Stimulated activated CD4-positive, alpha-beta T cell treated with anti-CD3 and anti-CD28 coated beads, Interleukin-1b, Interleukin-23, amount 100 ng/mL, for 4 hours (primary cell): ENCODE results near the gene FAR2.
"Not testable (repeated sequence)": the region's sequence is repeated elsewhere in the genome, so short reads cannot be mapped to it uniquely, and the experiment has no call there.

Experiments used
- DNase-seq, 2 donors: peaks; one replicate each; pipeline ENCODE4 v3.0.0-alpha.2; 2020; ENCODE audit warnings: low read depth in 2 of 2

FAR2 gene

GRCh38 chr12:29278673-29279420 lies 129.8 kb downstream of the FAR2 start:
- no peak for DNase-seq

DNA sequence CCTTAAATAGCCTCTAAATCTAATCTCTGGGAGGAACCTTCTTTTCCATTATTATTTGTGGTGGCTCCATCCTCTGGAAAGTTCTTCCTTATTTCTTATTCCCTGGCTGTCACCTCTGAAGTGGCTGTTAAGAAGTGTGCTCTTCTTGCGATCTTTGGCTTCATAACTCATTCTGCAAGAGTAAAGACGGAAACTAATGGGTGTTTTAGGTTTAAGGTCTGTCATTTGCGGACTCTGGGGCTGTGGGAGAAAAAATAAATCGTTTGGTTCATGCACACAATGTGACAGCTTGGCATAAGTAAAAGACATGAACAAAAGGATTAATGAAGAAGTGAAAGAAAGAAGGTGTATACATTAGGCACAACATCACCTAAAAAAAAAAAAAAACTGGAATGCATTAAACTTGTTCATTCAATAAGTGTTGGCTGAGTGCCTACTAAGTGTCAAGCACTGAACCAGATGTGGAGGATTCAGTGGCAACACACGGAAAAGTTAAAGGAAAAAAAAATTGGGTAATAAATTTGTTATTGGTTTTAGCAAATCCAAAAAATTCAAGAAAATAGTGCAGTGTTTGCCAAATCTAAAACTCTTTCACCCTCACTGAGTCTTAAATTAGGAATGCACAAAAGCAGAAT lies 132.4 kb downstream of the FAR2 start:
- DNase-seq = no peak

GRCh38 chr12:29282031-29282816 lies 133.1 kb downstream of the FAR2 start:
- DNase-seq = no peak

DNA sequence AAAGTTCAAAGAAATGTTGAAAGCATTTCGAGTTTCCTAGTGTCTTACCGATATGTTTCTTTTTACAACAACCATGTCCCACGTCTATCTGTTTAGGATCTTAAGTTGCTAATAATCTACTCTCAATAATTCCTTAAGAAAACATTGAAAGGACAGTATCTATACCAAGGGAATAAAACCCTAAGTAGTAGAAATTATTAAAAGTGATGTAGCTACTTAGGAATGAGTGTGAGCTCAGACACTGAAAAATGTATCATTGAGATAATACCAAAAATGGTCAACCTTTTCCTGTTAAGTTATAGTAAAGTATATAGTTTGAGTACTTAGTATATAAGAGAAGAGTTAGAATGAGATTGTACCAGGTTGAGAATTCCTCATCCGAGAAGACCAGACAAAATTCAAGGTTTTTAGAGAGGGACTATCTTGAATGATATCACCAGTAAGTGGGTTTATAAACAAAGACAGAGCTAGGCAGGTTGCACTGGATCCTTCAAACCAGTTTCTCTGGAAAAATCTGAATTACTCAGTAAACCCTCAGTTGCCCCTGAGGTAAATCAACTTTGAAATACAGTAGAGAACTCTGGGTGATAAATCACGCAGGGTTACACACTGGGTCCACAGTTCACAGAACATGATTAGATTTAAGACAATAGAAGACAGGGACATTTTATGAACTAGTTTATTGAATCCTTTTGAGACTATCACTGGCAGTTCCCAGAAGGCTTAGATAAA lies 135.1 kb downstream of the FAR2 start:
- no peak for DNase-seq

DNA sequence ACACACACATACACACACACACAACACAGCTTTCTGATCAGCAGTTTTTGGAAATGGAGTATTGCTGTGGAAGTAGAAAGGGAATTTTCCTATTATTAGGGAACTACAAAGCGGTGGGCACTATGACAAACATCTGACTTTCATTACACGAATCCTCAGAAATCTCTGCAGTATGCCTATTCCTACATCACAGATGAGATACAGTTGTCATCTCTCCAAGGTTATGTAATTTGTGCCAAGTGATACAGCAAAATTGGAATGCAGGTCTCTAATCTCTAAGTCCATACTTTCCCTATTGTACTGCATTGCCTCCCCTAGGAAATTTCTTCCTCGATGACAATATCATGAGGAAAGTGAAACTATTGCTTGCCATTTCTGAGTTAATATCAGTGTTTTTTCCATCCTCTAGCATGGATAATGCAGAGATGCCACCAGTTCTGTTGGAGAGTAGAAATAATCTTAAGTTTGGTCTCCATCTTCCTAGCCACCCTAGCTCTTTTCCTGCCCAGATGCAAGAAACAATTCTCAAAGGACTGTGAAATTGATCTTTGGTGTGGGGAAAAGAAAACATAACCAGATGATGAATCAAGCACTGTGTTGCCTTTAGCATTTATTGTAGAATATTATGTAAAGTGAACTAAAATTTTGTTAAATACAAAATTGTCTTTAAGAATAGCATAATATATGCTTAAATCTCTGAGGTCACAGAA lies 137.2 kb downstream of the FAR2 start:
- no peak for DNase-seq

GRCh38 chr12:29287622-29288021 lies 138.5 kb downstream of the FAR2 start:
- no peak for DNase-seq

- DNase-seq = no peak
Measured at GRCh38 chr12:29288031-29288430, 139.0 kb downstream of the FAR2 start.

- not testable (repeated sequence) for DNase-seq
Measured at GRCh38 chr12:29290475-29290874, 141.4 kb downstream of the FAR2 start.

DNA sequence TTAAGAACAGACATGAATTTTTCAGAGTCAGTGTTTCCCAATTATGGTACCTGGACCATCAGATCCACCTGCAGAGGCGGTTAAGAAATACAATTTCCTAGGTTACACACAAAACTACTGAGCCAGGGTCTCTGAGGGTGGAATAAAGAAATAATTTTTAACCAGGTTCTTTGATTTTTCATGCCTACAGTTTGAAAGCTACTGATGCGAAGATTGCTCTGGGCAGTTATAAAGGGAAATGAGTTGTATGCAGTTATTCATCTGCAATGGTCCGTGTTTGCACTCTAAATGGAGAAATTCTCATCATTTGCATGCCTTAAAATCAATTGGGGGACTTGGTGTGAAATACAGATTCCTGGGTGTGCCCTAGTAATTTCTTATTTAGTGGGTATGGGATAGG lies 142.1 kb downstream of the FAR2 start:
- DNase-seq = no peak

DNA sequence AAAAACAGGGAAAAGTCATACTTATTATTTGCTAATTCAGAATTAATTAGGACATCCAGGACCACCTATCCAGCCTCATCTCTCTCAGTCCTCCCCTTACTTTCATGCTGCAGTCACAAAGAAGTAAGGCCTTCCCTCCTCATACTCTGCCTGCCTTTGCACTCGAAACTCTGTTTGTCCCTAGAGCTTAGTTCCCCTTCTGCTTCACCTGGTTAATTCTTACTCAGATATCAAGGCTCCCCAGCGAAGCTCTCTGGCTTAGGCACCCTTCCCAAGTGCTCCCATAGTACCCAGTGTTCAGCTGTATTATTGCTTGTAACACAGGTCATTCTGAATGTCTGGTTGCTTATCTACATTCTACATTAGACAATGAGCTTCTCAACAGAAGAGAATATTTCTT lies 150.6 kb downstream of the FAR2 start:
- no peak for DNase-seq

DNA sequence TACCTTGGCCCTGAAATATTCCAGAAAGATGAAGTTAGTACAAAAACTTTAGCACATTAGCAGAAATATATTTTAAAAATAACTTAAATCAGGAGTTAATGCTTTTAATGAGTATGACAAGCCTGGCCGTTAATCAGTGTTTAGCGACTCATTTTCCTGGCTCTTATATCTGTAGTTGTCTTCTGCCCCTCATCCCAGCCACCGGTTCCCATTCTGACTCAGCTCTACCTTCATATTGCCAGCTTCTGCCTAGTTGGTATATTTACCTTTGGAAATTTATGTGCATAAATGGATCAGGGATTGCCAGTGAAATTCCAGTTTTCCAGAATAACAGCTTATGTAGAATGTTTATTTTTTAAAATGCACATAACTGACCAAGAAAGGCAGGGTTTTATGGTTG lies 152.0 kb downstream of the FAR2 start:
- DNase-seq = no peak

- DNase-seq = no peak
Measured at GRCh38 chr12:29304388-29304787, 155.3 kb downstream of the FAR2 start.

DNA sequence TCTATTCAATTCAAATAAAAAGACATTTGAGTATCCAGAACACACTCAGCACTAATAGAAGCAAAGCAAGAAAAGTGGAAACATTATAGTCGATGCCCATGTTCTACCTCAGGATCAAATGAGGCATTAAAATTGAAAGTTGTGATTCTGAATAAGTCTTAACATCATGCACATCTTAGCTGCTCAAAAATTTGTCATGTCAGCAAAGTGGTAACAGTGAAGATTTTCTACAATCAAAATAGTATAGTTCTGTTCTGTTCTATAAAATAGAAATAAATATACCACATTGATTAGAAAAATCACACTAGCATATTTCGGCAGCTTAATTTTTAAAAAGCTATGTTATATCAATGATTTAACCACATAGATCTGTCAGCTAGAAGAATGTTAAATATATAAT lies 157.2 kb downstream of the FAR2 start:
- DNase-seq = no peak

GRCh38 chr12:29306682-29307081 lies 157.6 kb downstream of the FAR2 start:
- no peak for DNase-seq

DNA sequence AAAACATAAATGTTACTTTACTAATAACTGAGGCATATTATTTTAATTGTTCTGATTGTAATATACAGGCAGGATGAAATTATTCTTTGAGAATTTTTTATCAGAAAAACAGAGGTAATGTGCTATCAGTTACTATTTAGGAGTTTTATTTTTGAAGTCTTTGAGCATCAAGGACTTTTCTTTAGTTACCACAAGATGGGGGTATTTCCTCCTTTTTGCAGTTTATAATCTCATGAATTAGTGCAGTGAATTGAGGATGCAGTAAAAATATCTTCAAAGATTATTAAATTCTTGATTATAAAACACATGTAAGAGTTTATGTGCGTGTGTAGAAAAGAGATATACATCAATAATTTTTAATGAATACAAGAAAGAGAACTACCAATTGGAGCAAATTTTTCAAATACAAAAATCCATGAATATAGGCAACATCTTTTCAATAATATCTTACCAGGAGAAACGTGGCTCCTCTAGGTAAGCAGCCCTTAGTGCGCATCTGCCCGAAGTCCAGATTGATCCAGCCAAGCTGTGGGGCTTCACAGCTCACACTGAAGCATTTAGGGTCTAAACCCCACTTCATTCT lies 160.3 kb downstream of the FAR2 start:
- no peak for DNase-seq

DNA sequence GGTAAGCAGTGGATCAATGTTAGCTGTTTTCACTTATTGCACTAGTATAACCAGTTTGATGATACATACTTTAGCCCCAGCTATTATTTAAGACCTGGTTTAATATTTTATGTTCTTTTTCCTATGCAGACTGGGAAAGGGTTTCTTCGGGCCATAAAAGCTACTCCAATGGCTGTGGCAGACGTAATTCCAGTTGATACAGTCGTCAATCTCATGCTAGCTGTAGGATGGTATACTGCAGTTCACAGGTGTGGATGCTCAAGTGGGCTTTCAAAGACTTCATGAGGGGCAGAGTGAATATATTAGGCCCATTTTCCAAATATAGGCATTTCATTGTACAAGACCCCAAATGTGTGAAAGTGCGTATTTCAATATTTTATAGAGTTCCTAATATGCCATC lies 161.8 kb downstream of the FAR2 start:
- DNase-seq = no peak

DNA sequence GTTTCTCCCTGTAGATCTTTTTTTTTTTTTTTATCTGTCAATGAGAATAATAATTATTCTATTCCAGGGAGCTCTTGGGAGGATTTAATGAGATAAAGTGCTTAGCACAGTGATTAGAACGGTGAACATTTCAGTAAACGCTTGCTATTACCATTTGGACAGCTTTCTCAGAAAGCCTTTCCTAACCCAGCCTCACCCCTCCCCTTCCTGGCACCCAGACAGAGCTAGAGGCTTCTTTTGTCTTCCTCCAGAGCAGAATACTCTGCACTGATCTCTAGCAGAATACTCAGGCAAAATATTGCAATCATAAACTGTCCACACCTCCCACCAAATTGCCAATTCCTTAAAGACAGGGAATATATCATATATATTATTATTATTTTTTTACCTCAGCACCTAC lies 165.3 kb downstream of the FAR2 start:
- DNase-seq = no peak

DNA sequence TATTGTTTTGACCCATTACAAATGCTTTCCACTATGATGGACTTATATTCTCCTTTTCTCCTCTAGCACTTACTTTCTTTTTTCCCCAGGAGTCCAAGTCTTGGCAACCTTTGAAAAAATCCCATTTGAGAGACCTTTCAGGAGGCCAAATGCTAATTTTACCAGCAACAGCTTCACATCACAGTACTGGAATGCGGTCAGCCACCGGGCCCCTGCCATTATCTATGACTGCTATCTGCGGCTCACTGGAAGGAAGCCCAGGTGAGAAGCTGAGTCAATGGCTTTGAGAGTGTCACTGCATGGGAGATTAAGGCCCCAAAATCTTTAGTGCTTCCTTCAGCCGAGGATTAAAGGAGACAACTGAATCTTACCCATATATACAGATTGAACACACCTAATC lies 167.7 kb downstream of the FAR2 start:
- no peak for DNase-seq

DNA sequence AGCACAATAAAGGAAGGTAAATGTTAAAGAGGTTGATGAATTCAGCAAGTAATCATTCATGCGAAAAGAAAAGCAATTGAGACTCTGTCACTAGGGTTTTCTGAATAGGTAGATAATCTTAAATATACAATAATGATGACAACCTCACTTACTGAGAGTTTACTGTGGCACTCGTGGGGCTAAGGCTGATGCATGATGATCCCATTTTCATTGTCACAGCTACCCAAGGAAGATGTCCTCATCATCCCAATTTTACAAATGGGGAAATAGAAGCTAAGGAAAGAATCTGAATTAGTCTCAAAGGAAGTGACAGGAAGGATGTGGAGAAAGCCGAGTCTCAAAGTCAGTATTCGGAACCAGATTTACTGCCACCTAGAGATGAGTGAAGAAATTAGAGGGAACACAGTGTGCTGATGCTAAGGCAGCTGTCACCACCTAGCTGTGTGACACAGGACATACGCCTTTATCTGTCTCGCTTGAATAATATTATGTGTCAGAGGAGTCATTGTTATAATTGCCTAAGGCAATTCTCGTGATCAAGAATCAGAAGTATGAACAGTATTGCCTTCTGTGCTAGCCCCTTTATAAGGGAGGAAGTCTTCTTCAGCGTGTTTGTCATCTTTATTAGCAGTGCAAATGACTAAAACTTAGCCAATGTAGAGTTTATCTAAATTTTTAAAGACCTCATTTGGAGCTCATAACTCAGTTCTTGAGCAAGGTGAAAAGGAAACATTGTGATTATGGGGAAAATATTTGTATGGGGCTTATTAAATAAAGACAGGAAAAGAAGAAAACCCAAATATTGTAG lies 168.7 kb downstream of the FAR2 start:
- peak; percentile 5 to 19 for DNase-seq
